Activated CD8-positive, alpha-beta memory T cell treated with anti-CD3 and anti-CD28 coated beads, Interleukin-2, amount 50 U/mL, for 48 hours (primary cell): ENCODE data around the gene RAP1A.

Experiments used
- DNase-seq: peaks from one replicate; pipeline ENCODE4 v3.0.0-alpha.2; 2020

The RAP1A gene

DNA sequence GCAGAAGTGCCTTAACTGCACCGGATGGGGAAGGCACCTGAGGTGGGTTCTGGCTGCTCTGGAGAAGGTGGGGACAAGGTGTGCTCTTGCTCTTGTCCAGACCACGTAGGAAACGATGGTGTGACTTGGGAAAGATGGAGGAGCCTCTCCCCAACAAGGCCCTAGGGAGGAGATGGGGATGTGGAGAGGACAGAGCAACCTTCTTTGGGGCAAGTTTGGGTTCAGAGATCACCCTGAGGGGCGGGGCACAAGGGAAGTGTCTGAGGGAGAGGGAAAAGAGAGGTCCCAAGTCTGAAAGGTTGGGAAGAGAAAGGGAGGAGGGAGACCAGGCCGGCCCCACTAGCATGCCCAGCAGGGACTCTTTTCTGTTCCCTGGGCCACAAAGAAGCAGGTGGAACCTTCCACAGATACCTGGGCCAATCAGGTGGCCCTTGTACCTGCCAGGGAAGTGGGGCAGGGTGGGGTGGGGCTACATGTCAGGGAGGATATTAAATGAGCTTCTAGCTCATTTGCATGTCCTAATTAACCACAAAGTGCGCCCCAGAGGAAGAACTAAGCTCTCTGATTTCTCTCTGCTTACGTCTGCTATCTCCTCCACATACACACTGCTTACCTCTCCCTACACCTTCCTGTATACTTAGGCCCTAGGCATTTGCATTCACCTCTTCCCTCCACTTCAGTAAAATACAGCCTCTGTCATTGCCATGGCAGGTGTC lies 103.7 kb downstream of the RAP1A start:
- peak; percentile 46 for DNase-seq

DNA sequence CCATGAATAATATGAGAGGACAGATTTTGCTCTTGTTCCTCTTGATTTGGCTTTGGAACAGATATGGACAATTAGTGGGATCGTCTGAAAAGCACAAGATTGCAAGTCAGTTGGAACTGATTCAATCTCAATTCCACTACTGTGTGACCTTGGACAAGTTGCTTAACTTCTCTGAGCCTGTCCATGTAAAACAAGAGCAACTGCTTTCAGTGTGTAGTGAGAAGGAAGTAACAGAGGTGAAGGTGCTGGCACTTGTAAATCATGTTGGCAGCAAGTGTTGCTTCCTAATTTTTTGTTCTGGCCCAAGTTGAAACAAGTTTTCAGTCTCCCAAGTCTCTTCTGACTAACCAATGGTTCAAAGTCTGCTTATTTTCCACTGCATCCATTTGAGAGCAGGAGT lies 104.3 kb downstream of the RAP1A start:
- DNase-seq = no peak

DNA sequence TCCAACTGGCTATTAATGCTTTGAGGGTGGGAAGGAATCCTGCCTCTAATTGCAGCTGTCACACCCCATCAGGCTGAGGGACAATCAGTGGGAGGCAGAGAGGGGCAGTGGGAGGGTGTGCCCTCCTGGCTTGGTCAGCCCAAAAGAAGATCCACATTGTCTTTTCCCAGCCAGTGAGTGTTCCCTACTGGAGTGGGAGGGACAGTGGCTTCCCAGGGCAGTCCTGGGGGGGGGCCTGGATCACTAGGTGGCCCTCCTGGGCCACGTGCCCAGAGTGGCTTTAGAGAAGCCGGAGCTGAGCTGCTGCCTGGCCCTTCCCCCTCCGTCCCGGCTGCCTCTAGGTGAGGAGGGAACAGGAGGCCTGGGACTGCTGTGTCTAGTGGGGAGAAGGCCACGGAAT lies 105.6 kb downstream of the RAP1A start:
- DNase-seq = no peak

DNA sequence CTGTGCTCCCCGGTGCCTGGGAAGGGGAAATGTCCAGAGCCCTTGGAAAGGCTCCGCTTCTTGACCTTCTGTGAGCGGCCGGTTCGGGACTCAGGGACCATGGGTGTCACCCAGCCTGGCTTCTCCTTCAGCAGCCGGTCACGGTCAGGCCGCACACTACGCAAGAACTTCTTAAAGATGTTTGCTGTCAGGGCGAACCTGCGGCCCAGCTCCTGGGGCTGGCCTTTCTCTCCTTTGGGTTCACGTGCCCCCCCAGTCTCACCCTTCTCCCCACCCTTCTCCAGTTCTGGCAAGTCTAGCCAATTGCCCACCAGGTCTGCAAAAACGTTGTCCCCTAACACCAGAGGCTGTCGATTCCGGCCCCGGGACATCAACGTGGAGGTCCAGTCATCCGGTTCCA lies 107.5 kb downstream of the RAP1A start:
- DNase-seq = peak; percentile 40

DNA sequence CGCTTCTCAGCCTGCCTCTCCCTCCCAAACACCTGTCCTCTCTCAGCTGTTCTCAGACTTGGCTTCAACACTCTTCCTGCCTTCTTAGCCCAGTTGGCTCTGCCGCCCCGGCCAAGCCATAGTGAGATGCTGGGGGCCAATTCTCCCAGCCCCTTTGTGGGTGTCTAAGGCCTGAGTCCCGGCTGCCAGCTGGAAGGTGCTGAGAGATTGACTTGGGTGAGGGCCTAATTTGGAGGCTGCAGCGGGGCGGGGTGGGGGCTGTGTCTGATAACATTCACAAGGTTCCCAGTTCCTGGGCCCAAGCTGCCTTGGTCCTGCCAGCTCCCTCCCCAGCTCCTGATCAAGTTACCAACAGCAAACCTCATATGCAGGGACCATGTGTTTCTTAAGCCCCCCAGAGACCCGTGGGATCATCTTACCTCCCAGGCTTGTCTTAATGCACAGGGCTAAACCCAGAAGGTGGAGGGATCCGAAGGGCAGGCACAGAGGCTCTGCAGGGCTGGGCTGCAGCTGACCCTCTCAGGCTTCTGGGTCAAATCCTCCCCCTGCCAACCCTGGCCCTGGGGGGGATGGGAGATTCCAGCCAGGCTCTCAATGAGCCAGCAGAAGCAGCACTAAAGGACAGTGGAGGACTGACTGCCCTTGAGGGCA lies 109.8 kb downstream of the RAP1A start:
- peak; percentile 37 for DNase-seq

DNA sequence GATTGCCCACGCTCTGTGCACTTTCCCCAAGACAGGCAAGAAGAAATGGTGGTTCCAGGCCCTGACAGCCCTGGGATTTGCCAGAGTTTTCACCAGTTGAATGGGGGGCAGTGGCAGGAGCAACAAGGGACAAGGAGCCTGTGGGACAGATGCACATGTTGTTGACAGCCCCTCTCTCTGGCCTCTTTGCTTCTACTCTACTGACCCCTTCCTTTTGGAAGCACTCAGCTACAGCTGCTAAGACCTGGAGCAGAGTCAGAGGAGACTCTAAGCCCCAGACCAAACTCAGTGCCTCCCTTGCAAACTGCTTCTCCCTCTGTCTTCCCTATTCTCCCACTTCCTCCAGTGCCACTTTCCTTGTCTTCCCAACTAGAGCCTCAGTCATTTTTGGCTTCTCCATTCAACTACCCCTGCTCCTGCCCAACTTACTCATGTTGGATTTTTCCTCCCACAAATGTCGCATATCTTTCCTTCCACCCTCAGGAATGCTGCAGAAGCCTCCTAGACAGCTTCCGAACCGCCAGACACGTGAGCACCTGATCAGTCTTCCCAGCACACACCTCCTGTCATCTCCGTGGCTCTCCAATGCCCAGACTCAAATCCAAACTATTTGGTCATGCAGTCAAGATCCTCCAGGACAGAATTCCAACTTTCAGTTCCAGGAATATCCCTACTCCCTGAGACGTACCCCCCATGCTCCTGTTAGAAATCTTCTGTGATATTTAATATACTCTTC lies 110.5 kb downstream of the RAP1A start:
- peak; percentile 30 for DNase-seq

DNA sequence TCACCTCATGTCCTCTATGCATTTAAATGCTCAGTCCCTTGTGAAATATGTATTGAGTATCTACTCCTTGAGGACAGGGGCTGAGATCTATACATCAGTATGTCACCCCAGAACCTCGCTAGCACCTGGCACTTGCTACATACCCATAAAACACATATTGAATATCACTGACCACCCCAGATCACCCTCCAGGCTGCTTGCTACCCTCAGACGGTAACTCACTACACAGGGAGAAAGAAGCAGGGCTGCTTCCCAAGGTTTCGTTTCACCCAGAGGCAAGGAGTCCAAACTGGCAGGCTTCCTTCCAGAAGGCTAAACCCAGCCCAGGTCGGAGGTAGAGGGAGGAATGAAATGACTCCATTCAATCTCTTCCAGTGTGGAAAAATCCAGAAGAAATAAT lies 111.1 kb downstream of the RAP1A start:
- DNase-seq = no peak

DNA sequence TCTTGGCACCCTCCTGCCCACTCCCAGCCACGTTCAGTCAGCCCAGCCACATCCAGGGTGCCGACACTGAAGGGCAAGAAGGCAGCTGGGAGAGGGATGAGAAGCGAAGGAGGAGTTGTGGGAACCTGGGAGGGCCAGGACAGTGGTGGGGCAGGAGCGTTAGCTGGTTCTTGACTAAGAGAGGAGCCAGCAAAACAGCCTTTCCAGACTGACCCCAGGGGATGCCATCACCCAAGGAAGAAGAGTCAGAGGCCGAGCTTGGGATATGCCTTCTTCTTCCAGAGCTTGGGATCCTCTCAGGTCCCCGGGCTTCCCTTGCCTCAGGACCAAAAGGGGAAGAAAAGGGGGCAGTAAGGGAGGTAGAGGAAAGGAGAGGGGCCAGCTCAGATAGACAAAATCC lies 112.4 kb downstream of the RAP1A start:
- DNase-seq = no peak

DNA sequence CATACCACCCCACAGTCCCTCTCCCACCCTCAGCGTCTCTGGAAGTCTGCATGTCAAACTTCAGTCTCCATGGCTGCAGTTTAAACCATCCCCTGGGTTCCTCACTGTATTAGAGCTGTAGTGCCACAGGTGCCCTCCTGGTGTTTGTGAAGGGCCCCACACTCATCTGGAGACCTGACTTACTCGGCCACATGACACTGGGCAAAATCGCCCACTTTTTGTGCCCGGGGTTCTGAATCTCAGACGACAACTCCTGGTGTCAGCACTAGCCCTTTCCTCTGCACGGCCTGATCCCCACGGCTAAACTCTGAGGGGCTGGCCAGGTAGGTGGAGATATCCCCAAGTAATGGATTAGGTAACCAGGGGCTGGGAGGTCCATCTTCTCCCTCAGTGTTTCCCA lies 113.1 kb downstream of the RAP1A start:
- DNase-seq = peak; percentile 25

DNA sequence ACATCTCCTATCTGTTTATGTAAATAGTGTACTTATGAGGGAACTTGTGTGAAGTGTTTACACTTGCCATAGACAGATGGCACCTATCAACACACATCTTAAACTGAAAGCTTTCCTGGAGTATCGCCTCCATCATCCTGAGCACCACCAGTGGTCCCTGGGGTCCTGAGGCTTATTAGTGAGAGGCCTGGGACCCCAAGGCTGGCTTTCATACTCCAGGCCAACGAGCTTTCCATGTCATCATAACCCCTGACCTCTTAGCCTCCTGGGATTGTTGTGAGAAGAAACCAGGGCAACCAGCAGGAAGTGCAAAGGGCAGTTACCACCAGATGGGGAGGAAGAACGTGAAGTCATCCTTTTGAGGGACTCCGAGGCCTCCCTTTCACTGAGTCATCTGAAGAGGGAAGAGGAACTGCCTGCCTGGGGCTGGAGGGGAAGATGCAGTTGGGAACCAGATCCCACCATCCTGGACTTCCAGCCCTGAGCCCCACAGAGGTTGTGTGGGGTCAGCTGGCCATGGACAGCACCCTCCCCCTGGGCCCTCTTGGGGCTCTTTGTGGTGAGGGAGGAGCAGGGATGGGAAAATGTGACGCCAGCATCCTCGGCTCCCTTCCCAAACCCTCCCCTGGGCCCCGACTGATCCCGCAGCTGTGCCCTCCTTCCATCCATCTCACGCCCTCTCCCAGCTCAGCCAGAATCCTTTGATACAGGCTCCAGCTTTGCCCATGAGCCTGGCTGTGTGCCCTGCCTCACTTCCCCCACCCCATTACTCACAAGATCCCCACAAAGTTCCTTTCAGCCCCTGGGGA lies 113.8 kb downstream of the RAP1A start:
- DNase-seq = peak; percentile 36

DNA sequence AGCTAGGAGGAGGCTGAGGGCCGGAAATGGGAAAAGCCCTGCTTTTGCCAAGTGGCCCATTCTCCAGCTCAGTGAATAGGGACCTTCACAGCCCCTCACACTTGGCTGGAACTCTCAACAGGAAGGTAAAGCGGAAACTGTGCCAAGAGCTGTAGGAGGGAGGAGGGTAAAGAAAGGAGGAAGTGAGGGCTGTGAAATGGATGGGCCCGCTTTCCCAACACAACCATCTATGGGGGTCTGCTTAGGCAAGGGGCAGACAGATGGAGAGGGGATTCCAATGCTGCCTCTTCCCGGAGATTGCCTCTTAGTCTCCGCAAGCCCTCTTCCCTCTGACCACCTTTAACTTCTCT lies 114.4 kb downstream of the RAP1A start:
- no peak for DNase-seq

DNA sequence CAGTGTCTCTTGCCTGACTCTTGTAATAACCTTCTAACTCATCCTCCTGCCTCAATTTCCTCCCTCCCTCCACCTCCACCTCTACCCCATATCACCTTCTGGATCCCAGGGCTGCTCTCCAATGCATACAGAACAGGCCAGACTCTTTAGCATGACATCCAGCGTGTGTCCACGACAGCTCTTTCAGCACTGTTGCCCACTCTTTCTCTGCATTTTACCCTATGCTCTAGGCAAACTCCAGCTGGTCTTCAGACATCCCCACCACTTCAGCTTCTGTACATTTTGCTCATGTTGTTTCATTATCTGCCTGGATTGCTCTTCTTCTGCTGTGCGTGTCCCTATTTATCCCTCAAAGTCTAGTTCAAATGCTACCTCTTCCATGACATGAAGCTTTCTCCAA lies 114.8 kb downstream of the RAP1A start:
- peak; percentile 37 for DNase-seq

DNA sequence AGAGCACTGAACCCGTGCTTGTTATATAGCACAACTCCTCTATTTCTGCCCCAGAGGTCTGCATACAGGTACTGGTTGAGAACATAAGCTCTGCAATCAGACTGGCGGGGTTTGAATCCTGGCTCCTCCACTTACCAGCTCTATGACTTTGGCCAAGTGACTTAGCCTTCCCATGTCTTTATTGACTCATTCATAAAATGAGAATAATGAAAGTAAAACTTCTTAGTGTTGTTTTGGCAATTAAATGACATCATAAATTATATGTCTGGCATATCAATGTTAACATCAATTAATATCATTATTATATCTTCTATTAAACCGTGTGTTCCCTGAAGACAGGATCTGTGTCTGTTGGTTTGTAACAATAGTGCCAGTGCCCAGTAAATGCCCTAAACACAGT lies 115.3 kb downstream of the RAP1A start:
- peak; percentile 10 for DNase-seq

DNA sequence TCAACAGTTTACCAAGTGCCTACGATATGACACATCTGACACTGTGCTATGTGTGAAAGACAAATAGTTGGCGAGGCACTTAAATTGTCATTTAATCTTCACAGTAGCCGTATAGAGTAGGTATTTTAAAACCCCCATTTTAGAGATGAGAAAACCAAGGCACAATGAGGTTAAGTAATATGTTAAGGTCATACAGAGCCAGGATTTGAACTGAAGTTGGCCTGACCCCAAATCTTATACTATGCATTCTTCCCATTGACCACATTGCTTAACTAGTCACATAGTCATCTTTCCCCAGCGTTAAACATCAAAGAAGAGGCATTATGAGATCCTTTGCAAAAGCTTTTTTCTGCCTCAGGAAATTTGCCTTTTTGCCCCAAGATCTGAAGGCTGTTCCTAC lies 115.7 kb downstream of the RAP1A start:
- no peak for DNase-seq

DNA sequence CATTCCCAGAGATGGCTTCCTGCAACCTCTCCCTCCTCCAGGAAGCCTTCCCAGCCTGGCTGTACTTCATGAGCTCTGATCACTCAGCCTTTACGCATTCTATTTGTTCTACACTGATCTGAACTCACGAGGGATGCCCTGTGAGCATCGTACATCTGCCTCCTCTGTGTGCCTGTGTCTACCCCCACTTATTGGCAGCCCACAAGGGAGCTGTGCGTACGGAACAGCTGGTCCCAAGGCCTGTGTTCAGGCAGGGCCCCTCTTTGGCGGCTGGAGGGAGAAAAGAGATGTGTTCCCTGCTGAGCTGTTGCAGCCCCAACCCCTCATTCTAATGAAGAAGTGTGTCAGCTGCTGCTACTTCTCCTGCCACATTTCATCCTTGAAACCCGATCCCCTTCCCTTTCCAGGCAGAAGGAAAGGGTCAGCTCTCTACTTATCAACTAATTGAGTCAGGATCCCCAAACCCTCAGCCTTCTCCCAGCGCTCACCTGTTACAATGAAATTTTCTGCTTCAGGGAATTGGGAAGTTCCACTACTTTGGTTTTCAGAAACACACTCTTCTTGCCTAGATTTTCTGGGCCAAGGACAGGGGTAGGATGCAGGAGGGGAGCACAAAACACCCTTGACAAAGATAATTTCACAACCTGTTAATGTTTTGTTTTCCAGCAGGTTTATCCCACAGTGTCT lies 116.4 kb downstream of the RAP1A start:
- peak; percentile 36 for DNase-seq

DNA sequence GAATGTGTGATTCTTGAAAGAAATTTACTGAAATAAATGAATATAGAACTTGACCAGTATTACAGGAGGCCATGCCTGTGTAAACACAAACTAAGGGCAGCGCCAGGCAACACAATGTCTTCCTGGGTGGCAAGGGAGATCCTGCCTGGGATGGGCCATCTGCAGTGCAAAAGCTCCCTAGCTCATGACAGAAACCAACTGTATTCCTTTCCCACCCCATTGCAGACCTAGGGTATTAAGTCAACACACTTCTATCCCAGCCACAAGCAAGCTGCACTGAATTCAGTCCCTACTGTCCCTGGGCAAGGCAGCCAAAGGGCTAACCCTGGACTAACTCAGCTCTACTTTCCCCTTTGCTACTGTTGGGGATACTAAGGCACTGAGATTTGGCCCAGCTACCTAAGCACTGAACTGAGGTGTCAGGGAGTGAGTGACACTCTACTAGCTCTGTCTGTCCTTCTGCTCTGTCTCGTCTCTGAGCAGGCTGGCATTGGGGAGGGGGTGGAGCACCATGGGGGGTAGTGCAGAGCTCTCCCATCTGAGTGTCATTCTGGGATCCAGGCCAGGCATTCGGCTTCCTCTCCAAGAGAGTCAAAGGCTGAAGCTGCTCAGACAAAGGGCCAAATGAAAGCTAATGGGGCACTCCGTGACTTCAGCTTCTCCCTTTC lies 117.1 kb downstream of the RAP1A start:
- DNase-seq = peak; percentile 46

DNA sequence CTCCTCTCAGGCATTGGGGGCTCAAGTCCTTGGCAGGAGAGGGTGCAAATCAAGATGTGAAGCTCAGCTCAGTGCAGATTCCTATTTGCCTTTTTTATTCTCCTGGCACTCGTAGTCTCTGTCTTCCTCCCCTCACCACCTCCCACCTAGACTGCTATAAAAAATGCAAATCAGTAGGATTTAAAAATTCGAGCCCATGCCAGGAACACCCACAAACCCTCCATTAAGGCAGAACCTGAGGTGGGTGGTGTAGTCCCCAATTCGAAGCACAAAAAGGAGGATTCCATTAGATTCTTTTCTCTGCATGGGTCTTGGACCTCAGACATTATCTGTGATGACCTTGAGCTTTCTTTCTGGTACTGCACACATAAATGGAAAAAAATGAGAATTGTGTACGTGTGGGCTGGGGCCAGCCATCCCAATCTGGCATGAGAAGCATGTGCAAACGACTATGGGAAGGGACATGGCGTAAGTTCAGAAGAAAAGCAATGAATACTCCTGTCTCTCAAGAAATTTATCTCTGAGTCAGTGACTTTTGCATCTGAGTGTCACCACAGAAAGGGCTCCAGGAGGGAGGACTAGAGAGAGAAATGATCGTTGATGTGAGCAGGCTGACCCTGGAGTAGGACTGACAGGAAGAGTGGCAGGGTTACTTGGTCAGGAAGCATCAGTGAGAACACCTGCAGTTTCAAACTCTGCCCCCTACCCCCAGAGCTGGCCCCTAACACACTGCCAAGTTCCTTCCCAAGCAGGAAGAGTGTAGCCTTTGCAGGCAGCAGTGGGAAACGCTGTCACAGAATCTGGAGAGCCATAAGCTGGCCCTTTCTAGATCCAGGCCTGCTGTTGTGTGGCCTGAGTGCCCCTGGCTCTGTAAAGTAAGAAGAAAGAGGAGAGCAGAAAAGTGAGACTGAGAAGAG lies 117.9 kb downstream of the RAP1A start:
- DNase-seq = peak; percentile 49

DNA sequence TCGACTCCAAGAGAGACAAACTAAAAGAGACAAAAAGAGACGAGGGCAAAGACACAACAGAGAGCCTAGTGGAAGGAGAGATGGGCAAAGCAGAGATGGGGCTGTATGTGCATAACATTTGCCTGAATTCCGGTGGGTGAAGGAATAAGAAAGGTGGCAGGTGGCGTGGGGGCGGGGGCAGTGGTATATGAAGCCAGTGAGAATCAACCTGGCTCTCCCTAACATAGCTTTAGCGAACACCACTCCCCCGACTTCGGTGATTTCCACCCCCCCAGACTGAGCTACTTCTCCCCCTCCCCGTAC lies 118.5 kb downstream of the RAP1A start:
- no peak for DNase-seq

DNA sequence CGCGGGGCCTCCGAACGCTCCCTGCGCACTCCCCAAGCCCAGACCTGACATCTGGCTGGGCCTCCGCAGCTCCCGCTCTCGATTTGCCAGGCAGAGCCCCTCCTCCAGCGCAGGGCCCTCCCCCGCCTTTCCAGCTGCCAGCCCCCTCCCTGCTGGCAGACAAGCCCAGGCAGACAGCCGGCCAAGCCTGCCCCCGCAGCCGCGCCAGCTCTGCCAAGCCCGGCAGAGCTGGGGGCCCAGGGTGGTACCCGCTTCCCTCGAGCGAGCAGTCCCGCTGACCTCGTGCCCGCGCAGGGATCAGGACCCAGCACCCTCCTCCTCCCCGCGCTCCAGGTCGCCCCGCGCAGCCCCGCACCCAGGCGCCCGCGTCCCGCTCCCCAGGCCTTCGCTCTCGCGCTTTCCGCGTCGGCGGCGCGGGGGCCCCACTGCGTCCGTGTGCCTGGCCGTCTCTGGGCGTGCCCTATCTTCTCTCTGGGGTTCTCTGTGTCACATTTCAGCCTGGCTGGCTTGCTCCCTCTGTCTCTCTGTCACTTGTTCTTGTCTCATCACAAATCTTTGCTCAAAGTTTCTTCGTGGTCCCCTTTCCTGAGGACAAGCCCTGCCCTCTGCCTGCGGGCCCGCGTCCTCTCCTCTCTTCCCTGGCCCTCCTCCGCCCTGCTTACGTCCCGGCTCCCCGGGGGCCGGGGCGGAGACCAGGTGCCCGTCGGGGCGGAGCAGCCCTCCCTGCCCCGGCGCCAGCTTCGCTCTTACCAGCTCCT lies 119.0 kb downstream of the RAP1A start:
- no peak for DNase-seq

DNA sequence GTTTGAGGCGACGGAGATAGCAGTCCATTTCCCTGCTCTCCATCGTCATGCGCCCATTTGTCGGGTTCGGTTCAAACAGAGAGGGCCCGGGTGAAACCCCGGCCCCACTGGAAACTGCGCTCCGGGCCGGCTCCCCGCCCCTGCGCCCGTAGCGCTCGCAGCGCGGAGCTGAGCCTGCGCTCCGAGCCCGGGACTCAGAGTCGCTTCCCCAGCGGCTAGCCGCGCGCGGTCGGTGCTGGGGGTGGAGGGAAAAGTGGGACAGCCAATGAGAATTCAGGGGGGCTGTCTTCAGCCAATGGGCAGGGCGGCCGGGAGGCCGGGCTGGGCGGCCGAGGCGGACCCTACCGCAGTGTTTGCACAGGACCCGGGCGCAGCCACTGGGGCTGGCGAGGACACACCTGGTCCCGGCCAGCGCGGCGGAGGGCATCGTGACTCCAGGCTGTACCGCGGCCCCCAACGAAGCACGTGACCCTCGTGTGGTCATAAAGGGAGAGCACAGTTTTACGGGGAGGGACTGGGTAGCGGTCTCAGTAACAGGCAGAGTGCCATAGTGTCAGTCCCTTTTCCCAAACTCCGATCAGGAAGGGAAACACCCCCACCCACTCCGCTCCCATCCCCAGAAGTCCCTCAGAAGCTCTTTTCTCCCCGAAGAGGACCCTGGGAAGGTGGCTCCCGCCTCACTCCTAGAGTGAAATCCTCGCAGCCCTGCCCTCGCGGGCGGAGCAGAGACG lies 119.8 kb downstream of the RAP1A start, which contains the start of gene INKA2:
Gene INKA2 (minus strand): TSS at position 202 of the 731 bp plus-strand sequence. CDS start 153 bp downstream, at position 49.
- DNase-seq = peak; percentile 88
